ENCODE data around the gene RASGRF1. TPM values are rescaled to one million over a fixed set of nuclear protein-coding genes. Genes with fewer than 3 reads are reported as not detected.

The RASGRF1 gene
- total and polyA plus RNA-seq, 2 experiments from 2014 or later: 0.05 to 0.24 TPM

- TF ChIP-seq ETS1 (IDR thresholded peaks at IDR 0.05) (no peak), CREB1 (CRISPR knock-in tag; IDR thresholded peaks at IDR 0.05; ENCODE audit: low read depth) (no peak)
Observed at GRCh38 chr15:78937132-78937739, 153.3 kb downstream of the RASGRF1 start (continued).

- no peaks in the 10 kb centered on the region for H3K36me3 ChIP-seq (ENCODE audit: insufficient read depth)
- H3K4me1 ChIP-seq (ENCODE audit: insufficient read depth): no peaks in the 10 kb centered on the region
- no peak overlapping the region for H3K4me3 ChIP-seq
- Mint-ChIP-seq H3K27me3 (ENCODE audit: insufficient read depth, low read depth, poor library complexity) (peaks cover 13% of the 10 kb centered on the region), H3K4me1 (no peaks in the 10 kb centered on the region; the same call in 1 of the 3 replicates), H3K27ac (no peak overlapping the region), H3K9me3 (no peaks in the 10 kb centered on the region), H3K4me3 (no peak overlapping the region), H3K36me3 (ENCODE audit: low read depth) (no peaks in the 10 kb centered on the region; the same call in 2 of the 3 replicates)
- no peak overlapping the region for H3K27ac ChIP-seq (ENCODE audit: low read depth)
- no peaks in the 10 kb centered on the region for H3K9me2 ChIP-seq (ENCODE audit: insufficient read depth)
- H3K79me2 ChIP-seq (replicated peaks; ENCODE audit: insufficient read depth): no peaks in the 10 kb centered on the region
- DNase-seq (ENCODE audit: low spot score) (no peak), ATAC-seq (no peak)
- H3F3A ChIP-seq (replicated peaks; ENCODE audit: low read depth): no peaks in the 10 kb centered on the region
- no peaks in the 10 kb centered on the region for H4K20me1 ChIP-seq (replicated peaks; ENCODE audit: insufficient read depth)
- H2AFZ ChIP-seq: no peak overlapping the region
- H3K4me2 ChIP-seq: no peak overlapping the region
- H3K27me3 ChIP-seq (ENCODE audit: insufficient read depth): no peaks in the 10 kb centered on the region
- TF ChIP-seq EZH2 (IDR thresholded peaks at IDR 0.05; ENCODE audit: low read depth, unreplicated experiment): no peak
- TF ChIP-seq POLR2AphosphoS5 (IDR thresholded peaks at IDR 0.05; ENCODE audit: low read depth): no peak
- no peak for TF ChIP-seq CREB1 (CRISPR knock-in tag; IDR thresholded peaks at IDR 0.05; ENCODE audit: low read depth)
- TF ChIP-seq ZNF331 (CRISPR knock-in tag; IDR thresholded peaks at IDR 0.05; ENCODE audit: low read depth): no peak
Observed at GRCh38 chr15:78934655-78935023, 155.9 kb downstream of the RASGRF1 start.

GRCh38 chr15:78933823-78934654, 156.5 kb downstream of the RASGRF1 start:
- Mint-ChIP-seq H3K4me3 (no peak overlapping the region), H3K27me3 (ENCODE audit: insufficient read depth, low read depth, poor library complexity) (peaks cover 14% of the 10 kb centered on the region), H3K9me3 (no peaks in the 10 kb centered on the region), H3K4me1 (peaks cover 3% of the 10 kb centered on the region), H3K27ac (no peak overlapping the region), H3K36me3 (ENCODE audit: low read depth) (no peaks in the 10 kb centered on the region; the same call in 2 of the 3 replicates)
- Histone ChIP-seq H3K9me2 (ENCODE audit: insufficient read depth) (no peaks in the 10 kb centered on the region), H3F3A (replicated peaks; ENCODE audit: low read depth) (no peaks in the 10 kb centered on the region), H3K79me2 (replicated peaks; ENCODE audit: insufficient read depth) (no peaks in the 10 kb centered on the region), H3K4me2 (no peak overlapping the region), H3K27ac (ENCODE audit: low read depth) (no peak overlapping the region), H3K4me1 (ENCODE audit: insufficient read depth) (no peaks in the 10 kb centered on the region), H4K20me1 (replicated peaks; ENCODE audit: insufficient read depth) (no peaks in the 10 kb centered on the region), H3K27me3 (ENCODE audit: insufficient read depth) (no peaks in the 10 kb centered on the region), H3K4me3 (no peak overlapping the region), H3K36me3 (ENCODE audit: insufficient read depth) (no peaks in the 10 kb centered on the region), H2AFZ (no peak overlapping the region)
- DNase-seq (ENCODE audit: low spot score): no peak
- no peak; the same call in 1 of the 3 replicates for ATAC-seq
- TF ChIP-seq ZNF331 (CRISPR knock-in tag; IDR thresholded peaks at IDR 0.05; ENCODE audit: low read depth) (no peak), CTCF (conservative IDR thresholded peaks at IDR 0.05; ENCODE audit: low read depth in 2 of 2) (no peak)

All from GM23338 (cell line).